Bronchial epithelial cell (primary cell): ENCODE data around the gene SUMO2. TPM values are rescaled to one million over a fixed set of nuclear protein-coding genes. Genes with fewer than 3 reads are reported as not detected.
A peak's percentile ranks its signal among the peaks of the same experiment; 100 is the strongest.
"Not testable (repeated sequence)": the region's sequence is repeated elsewhere in the genome, so short reads cannot be mapped to it uniquely, and the experiment has no call there.

Source experiments
- DNase-seq: peaks from one replicate; pipeline ENCODE4 v3.0.0-alpha.2; 2010; ENCODE audit warnings: low read depth
- FAIRE-seq: peaks from 2 replicates; lab custom pipeline; 2011; peaks lifted over from hg19 to GRCh38; lab: Jason Lieb, UNC
- H3K27me3 ChIP-seq: 2 replicates; pipeline ENCODE4 v1.5.1; 2011; ENCODE audit warnings: low read length; ENCODE audit not compliant: control insufficient read depth, insufficient read depth
- H3K36me3 ChIP-seq: 2 replicates; pipeline ENCODE4 v1.5.1; 2011; ENCODE audit warnings: low read length; ENCODE audit not compliant: control insufficient read depth, insufficient read depth
- H3K4me3 ChIP-seq: 2 replicates; pipeline ENCODE4 v1.5.1; 2011; ENCODE audit warnings: mild to moderate bottlenecking, low read depth, low read length, control low read depth
- CTCF ChIP-seq: IDR thresholded peaks from 2 replicates; pipeline ENCODE4 v1.5.1; 2011; ENCODE audit warnings: mild to moderate bottlenecking, moderate library complexity, low read length, control low read depth, inconsistent platforms; ENCODE audit not compliant: insufficient read depth, severe bottlenecking
- total RNA-seq: library from RNA; depleted of rRNA; stranded (reverse); fragments of >200 nt; gene quantifications from 2 replicates; pipeline ENCODE4 v1.2.1, GENCODE V29; 2014

Gene SUMO2
- total RNA-seq, 1 donor from 2014 or later: 87.1 TPM

GRCh38 chr17:75207760-75208159, 25.0 kb upstream of the SUMO2 start:
- FAIRE-seq (no peak), DNase-seq (no peak)

GRCh38 chr17:75207050-75207407, 24.3 kb upstream of the SUMO2 start:
- not testable (repeated sequence) for DNase-seq, H3K4me3 ChIP-seq, FAIRE-seq, H3K36me3 ChIP-seq, H3K27me3 ChIP-seq

More at GRCh38 chr17:75207760-75208159, 25.0 kb upstream of the SUMO2 start:
- Histone ChIP-seq H3K4me3 (no peak overlapping the region), H3K27me3 (no peaks in the 10 kb centered on the region), H3K36me3 (peaks cover 8% of the 10 kb centered on the region)
- TF ChIP-seq CTCF: no peak

GRCh38 chr17:75205793-75206163, 23.0 kb upstream of the SUMO2 start:
- H3K36me3 ChIP-seq: peaks cover 3% of the 10 kb centered on the region
- FAIRE-seq (no peak), DNase-seq (no peak)
- no peak for TF ChIP-seq CTCF
- no peaks in the 10 kb centered on the region for H3K27me3 ChIP-seq
- H3K4me3 ChIP-seq: peak overlapping the region; percentile 100

- Histone ChIP-seq H3K4me3 (peak within 1 kb of the TSS; percentile 100), H3K36me3 (peaks cover 3% of the 10 kb centered on the region), H3K27me3 (no peaks in the 10 kb centered on the region)
- peak; percentile 81 for DNase-seq
- TF ChIP-seq CTCF: no peak
- no peak for FAIRE-seq
Observed at GRCh38 chr17:75205037-75205792, 22.5 kb upstream of the SUMO2 start, which contains the start of gene NUP85. Gene NUP85 (plus strand): TSS chr17:75205679. CDS start chr17:75205762, 83 bp downstream.

- no peak for TF ChIP-seq CTCF
- Histone ChIP-seq H3K36me3 (no peaks in the 10 kb centered on the region), H3K27me3 (no peaks in the 10 kb centered on the region), H3K4me3 (no peak overlapping the region)
- no peak for DNase-seq
- FAIRE-seq: no peak
Observed at GRCh38 chr17:75199886-75200618, 17.3 kb upstream of the SUMO2 start.

- no peak for DNase-seq
- no peak for TF ChIP-seq CTCF
- no peaks in the 10 kb centered on the region for H3K36me3 ChIP-seq
- FAIRE-seq: no peak
- no peak overlapping the region for H3K4me3 ChIP-seq
- H3K27me3 ChIP-seq: no peaks in the 10 kb centered on the region
Observed at GRCh38 chr17:75194879-75195278, 12.1 kb upstream of the SUMO2 start.
